ENCODE results near the gene DELE1. TPM values are rescaled to one million over a fixed set of nuclear protein-coding genes. Genes with fewer than 3 reads are reported as not detected.

DELE1 gene
- total RNA-seq, 4 donors from 2014 or later = 38.8 to 92.3 (median 62.5) TPM

DNA sequence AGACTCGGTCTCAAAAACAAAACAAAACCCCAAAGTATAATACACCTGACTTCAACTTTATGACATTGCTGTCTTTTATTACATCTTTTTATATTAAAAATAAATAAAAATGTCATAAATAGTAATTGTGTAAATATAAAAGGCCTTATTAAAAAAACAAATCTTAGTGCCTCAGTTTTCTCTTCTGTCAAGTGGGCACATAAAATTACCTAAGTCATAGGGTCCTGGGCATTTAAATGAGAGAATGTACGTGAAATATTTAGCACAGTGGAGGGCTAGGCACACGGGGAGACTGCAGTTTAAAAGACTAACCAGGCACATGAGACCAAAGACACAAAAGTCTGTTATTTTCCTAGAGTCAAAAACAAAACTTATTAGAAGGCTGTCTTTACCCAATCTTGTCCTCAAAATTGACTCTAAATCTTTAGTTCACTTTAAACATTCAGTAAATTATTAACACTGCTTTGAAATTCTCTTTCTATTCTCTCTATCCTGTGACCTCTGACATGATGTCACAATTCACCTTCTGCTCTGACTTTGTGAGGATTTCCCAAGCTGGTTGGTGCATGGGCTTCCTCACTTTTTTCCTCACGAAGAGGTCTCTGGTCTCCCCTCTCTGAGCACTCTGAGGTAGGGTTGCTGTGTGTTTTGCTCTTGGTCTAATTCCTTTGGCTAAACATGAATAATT lies 42.7 kb downstream of the DELE1 start:
- H3K36me3 ChIP-seq = peaks cover 0 to 4% of the 10 kb centered on the region in 2 donors
- H3K9me3 ChIP-seq = no peaks in the 10 kb centered on the region
- WGBS, 2 donors (ENCODE audit: low coverage in 1 of 2) = 68 to 77% methylated on average over 2 to 4 of the region's 4 CpGs
- no peak overlapping the region for H3K4me3 ChIP-seq
- H3K27ac ChIP-seq = no peak overlapping the region
- no peak for ATAC-seq
- TF ChIP-seq, protein P1, sequence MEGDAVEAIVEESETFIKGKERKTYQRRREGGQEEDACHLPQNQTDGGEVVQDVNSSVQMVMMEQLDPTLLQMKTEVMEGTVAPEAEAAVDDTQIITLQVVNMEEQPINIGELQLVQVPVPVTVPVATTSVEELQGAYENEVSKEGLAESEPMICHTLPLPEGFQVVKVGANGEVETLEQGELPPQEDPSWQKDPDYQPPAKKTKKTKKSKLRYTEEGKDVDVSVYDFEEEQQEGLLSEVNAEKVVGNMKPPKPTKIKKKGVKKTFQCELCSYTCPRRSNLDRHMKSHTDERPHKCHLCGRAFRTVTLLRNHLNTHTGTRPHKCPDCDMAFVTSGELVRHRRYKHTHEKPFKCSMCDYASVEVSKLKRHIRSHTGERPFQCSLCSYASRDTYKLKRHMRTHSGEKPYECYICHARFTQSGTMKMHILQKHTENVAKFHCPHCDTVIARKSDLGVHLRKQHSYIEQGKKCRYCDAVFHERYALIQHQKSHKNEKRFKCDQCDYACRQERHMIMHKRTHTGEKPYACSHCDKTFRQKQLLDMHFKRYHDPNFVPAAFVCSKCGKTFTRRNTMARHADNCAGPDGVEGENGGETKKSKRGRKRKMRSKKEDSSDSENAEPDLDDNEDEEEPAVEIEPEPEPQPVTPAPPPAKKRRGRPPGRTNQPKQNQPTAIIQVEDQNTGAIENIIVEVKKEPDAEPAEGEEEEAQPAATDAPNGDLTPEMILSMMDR (IDR thresholded peaks at IDR 0.05) = no peak
- TF ChIP-seq EP300 (IDR thresholded peaks at IDR 0.05) = no peak
- no peak for TF ChIP-seq POLR2AphosphoS5 (IDR thresholded peaks at IDR 0.05)
- TF ChIP-seq POLR2A (IDR thresholded peaks at IDR 0.05) = no peak
- peaks cover 9 to 27% (median 10%) of the 10 kb centered on the region in 3 donors for H3K4me1 ChIP-seq
- no peaks in the 10 kb centered on the region for H3K27me3 ChIP-seq

DNA sequence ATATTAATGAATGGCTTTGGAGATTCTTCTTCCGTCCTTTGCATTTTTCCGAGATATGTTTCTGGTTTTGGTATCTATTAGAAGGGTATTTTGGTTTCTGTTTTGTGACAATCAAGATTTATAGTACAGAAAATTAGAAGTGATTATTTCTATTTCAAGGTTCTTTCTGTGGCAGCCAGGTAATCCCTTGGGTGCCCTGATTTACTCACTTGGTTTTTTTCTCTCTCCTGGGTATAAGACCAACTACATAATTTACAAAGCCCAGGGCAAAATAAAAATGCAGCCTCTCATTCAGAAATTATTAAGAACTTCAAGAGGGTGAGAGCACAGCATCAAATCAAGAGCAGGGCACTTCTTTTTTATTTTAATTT lies 43.3 kb downstream of the DELE1 start:
- Histone ChIP-seq H3K36me3 (peaks cover 0 to 8% of the 10 kb centered on the region in 2 donors), H3K9me3 (no peaks in the 10 kb centered on the region), H3K4me3 (no peak overlapping the region), H3K4me1 (peaks cover 9 to 31% (median 10%) of the 10 kb centered on the region in 3 donors), H3K27me3 (no peaks in the 10 kb centered on the region), H3K27ac (no peak overlapping the region)
- no peak for ATAC-seq
- WGBS, 2 donors (ENCODE audit: low coverage in 1 of 2) = 93 to 100% methylated on average over 2 of the region's 2 CpGs
- TF ChIP-seq EP300 (IDR thresholded peaks at IDR 0.05) = no peak
- TF ChIP-seq POLR2AphosphoS5 (IDR thresholded peaks at IDR 0.05) = no peak
- TF ChIP-seq POLR2A (IDR thresholded peaks at IDR 0.05) = no peak
- TF ChIP-seq, protein P1 (IDR thresholded peaks at IDR 0.05) = no peak

- Histone ChIP-seq H3K4me1 (peaks cover 9 to 52% (median 10%) of the 10 kb centered on the region in 3 donors), H3K9me3 (no peaks in the 10 kb centered on the region), H3K27ac (peak within 1 kb of the TSS; percentile 86 to 97 (median 96)), H3K36me3 (peaks cover 0 to 27% of the 10 kb centered on the region in 2 donors), H3K27me3 (no peaks in the 10 kb centered on the region), H3K4me3 (peak within 1 kb of the TSS; percentile 78 to 85)
- peak; percentile 85 for TF ChIP-seq POLR2A (IDR thresholded peaks at IDR 0.05)
- TF ChIP-seq POLR2AphosphoS5 (IDR thresholded peaks at IDR 0.05) = peak; percentile 83
- TF ChIP-seq EP300 (IDR thresholded peaks at IDR 0.05) = no peak
- TF ChIP-seq, protein P1 (IDR thresholded peaks at IDR 0.05) = peak; percentile 93 to 97 (median 96)
- WGBS, 2 donors (ENCODE audit: low coverage in 1 of 2) = 0% methylated on average over 6 of the region's 63 CpGs; no CpG with 5 or more reads in 1 of the 2 donors
- ATAC-seq = peak; percentile 100
These were observed 45.4 kb downstream of the DELE1 start, which contains the start of gene RNF14 for GRCh38 chr5:141968914-141969608. Gene RNF14 (plus strand): TSS chr5:141969105. CDS start chr5:141973589, 4,484 bp downstream.

- H3K27me3 ChIP-seq = no peaks in the 10 kb centered on the region
- TF ChIP-seq POLR2AphosphoS5 (IDR thresholded peaks at IDR 0.05) = no peak
- no peak for TF ChIP-seq EP300 (IDR thresholded peaks at IDR 0.05)
- TF ChIP-seq, protein P1 (IDR thresholded peaks at IDR 0.05) = no peak
- no peak for TF ChIP-seq POLR2A (IDR thresholded peaks at IDR 0.05)
- H3K9me3 ChIP-seq = no peaks in the 10 kb centered on the region
- peak overlapping the region; percentile 86 to 97 (median 96) for H3K27ac ChIP-seq
- ATAC-seq = no peak
- 72 to 80% methylated on average over 2 of the region's 2 CpGs for WGBS, 2 donors (ENCODE audit: low coverage in 1 of 2)
- peaks cover 5 to 38% of the 10 kb centered on the region in 2 donors for H3K36me3 ChIP-seq
- peaks cover 9 to 62% (median 14%) of the 10 kb centered on the region in 3 donors for H3K4me1 ChIP-seq
- peak overlapping the region; percentile 78 to 85 for H3K4me3 ChIP-seq
These were observed 46.4 kb downstream of the DELE1 start for GRCh38 chr5:141969783-141970771.

Measured in gastroesophageal sphincter (tissue), 4 donors.